ENCODE results near the gene CPED1.

CPED1 gene

GRCh38 chr7:121259826-121260225 is 271.3 kb downstream of the CPED1 start:
- no peak for DNase-seq (ENCODE audit: low read depth)

- DNase-seq (ENCODE audit: low read depth) = no peak
These were observed 272.8 kb downstream of the CPED1 start for GRCh38 chr7:121261207-121261884.

GRCh38 chr7:121262221-121262620 is 273.7 kb downstream of the CPED1 start:
- no peak for DNase-seq (ENCODE audit: low read depth)

- DNase-seq (ENCODE audit: low read depth) = no peak
These were observed 274.5 kb downstream of the CPED1 start for GRCh38 chr7:121262969-121263368.

GRCh38 chr7:121266307-121266894 is 277.9 kb downstream of the CPED1 start:
- no peak for DNase-seq (ENCODE audit: low read depth)

GRCh38 chr7:121267612-121268011 is 279.1 kb downstream of the CPED1 start:
- peak; percentile 31 for DNase-seq (ENCODE audit: low read depth)

GRCh38 chr7:121269798-121270197 is 281.3 kb downstream of the CPED1 start:
- no peak for DNase-seq (ENCODE audit: low read depth)

GRCh38 chr7:121271098-121271497 is 282.6 kb downstream of the CPED1 start:
- DNase-seq (ENCODE audit: low read depth) = no peak

- DNase-seq (ENCODE audit: low read depth) = no peak
These were observed 283.4 kb downstream of the CPED1 start for GRCh38 chr7:121271916-121272315.

- DNase-seq (ENCODE audit: low read depth) = no peak
These were observed 284.2 kb downstream of the CPED1 start for GRCh38 chr7:121272676-121273075.

- DNase-seq (ENCODE audit: low read depth) = peak; percentile 45
These were observed 285.1 kb downstream of the CPED1 start for GRCh38 chr7:121273467-121274167.

GRCh38 chr7:121274467-121274866 is 286.0 kb downstream of the CPED1 start:
- no peak for DNase-seq (ENCODE audit: low read depth)

GRCh38 chr7:121275204-121275603 is 286.7 kb downstream of the CPED1 start:
- DNase-seq (ENCODE audit: low read depth) = no peak

GRCh38 chr7:121276313-121276712 is 287.8 kb downstream of the CPED1 start:
- DNase-seq (ENCODE audit: low read depth) = no peak

- peak; percentile 42 for DNase-seq (ENCODE audit: low read depth)
These were observed 289.9 kb downstream of the CPED1 start for GRCh38 chr7:121278120-121279021.

- no peak for DNase-seq (ENCODE audit: low read depth)
These were observed 290.6 kb downstream of the CPED1 start for GRCh38 chr7:121279060-121279620.

GRCh38 chr7:121279822-121280221 is 291.3 kb downstream of the CPED1 start:
- DNase-seq (ENCODE audit: low read depth) = no peak

- no peak for DNase-seq (ENCODE audit: low read depth)
These were observed 292.1 kb downstream of the CPED1 start for GRCh38 chr7:121280656-121281055.

- no peak for DNase-seq (ENCODE audit: low read depth)
These were observed 293.6 kb downstream of the CPED1 start for GRCh38 chr7:121282129-121282528.

- DNase-seq (ENCODE audit: low read depth) = no peak
These were observed 296.7 kb downstream of the CPED1 start for GRCh38 chr7:121285066-121285667.

GRCh38 chr7:121286186-121286585 is 297.7 kb downstream of the CPED1 start:
- DNase-seq (ENCODE audit: low read depth) = no peak
